H1 (cell line): Measurements from ENCODE around the gene SSX2IP. TPM values are rescaled to one million over a fixed set of nuclear protein-coding genes. Genes with fewer than 3 reads are reported as not detected.

Experiments
- CTCF ChIA-PET: fragments of 300-600 bp; sonication (Branson Sonifier 250); formaldehyde crosslinking; loops from one replicate; lab custom pipeline; 2021; ENCODE audit not compliant: partially characterized antibody; lab: Charles Lee
- POLR2A ChIA-PET: fragments of 300-600 bp; sonication (Branson Sonifier 250); formaldehyde crosslinking; loops from one replicate; lab custom pipeline; 2021; ENCODE audit warnings: inconsistent platforms; ENCODE audit not compliant: partially characterized antibody; lab: Charles Lee
- DNase-seq, 2 experiments: peaks; one replicate each; pipeline versions ENCODE4 v3.0.0 to v3.0.0-alpha.2; 2010 to 2022; ENCODE audit warnings: low spot score in 2 of 2, low read depth in 1 of 2, mixed read lengths in 1 of 2
- FAIRE-seq: peaks from 2 replicates; lab custom pipeline; 2011; peaks lifted over from hg19 to GRCh38; lab: Jason Lieb, UNC
- H2AFZ ChIP-seq: 2 replicates; pipeline ENCODE4 v1.8.1; 2012; ENCODE audit warnings: low read length, inconsistent platforms
- H2AK5ac ChIP-seq: 2 replicates; pipeline ENCODE4 v1.6.1; 2013; ENCODE audit warnings: low read depth, low read length
- H2BK120ac ChIP-seq: replicated peaks from 2 replicates; pipeline ENCODE3; 2013; ENCODE audit warnings: low read depth, low read length, inconsistent platforms
- H2BK12ac ChIP-seq: 2 replicates; pipeline ENCODE4 v1.6.1; 2013; ENCODE audit warnings: low read depth, low read length
- H2BK15ac ChIP-seq: 2 replicates; pipeline ENCODE4 v1.6.1; 2013; ENCODE audit warnings: low read length
- H2BK20ac ChIP-seq: 2 replicates; pipeline ENCODE4 v1.6.1; 2013; ENCODE audit warnings: low read length
- H2BK5ac ChIP-seq: 2 replicates; pipeline ENCODE4 v1.6.1; 2013; ENCODE audit warnings: low read depth, low read length
- H3K14ac ChIP-seq: 2 replicates; pipeline ENCODE4 v1.6.1; 2013; ENCODE audit warnings: inconsistent platforms; ENCODE audit not compliant: insufficient read length
- H3K18ac ChIP-seq: 2 replicates; pipeline ENCODE4 v1.6.1; 2013; ENCODE audit warnings: low read length; ENCODE audit errors: extremely low read depth
- H3K23ac ChIP-seq: 2 replicates; pipeline ENCODE4 v1.6.1; 2013; ENCODE audit warnings: inconsistent platforms; ENCODE audit not compliant: insufficient read length
- H3K23me2 ChIP-seq: 2 replicates; pipeline ENCODE4 v1.6.1; 2013; ENCODE audit warnings: low read depth, low read length
- H3K27ac ChIP-seq: 2 replicates; pipeline ENCODE4 v1.6.1; 2011; ENCODE audit warnings: low read depth, low read length, inconsistent platforms
- H3K27me3 ChIP-seq, 4 experiments: replicated peaks in 1 of 4; 1 replicate in 1 of 4; 2 replicates in 3 of 4; pipeline versions ENCODE4 v1.6.1 to v1.8.1; 2011 to 2013; ENCODE audit warnings: low read length in 3 of 4, mild to moderate bottlenecking in 3 of 4, inconsistent platforms in 2 of 4, mixed read lengths in 2 of 4, moderate library complexity in 1 of 4; ENCODE audit not compliant: control insufficient read depth in 3 of 4, insufficient read depth in 3 of 4; ENCODE audit errors: extremely low read depth in 1 of 4
- H3K36me3 ChIP-seq, 4 experiments: 2 replicates each; pipeline versions ENCODE4 v1.6.1 to v1.8.1; 2011 to 2013; ENCODE audit warnings: mild to moderate bottlenecking in 4 of 4, low read length in 3 of 4, moderate library complexity in 2 of 4, control low read depth in 1 of 4, inconsistent platforms in 1 of 4; ENCODE audit not compliant: insufficient read depth in 4 of 4, control insufficient read depth in 2 of 4
- H3K4ac ChIP-seq: replicated peaks from 2 replicates; pipeline ENCODE3; 2013; ENCODE audit warnings: low read length, low read depth, mixed read lengths, inconsistent platforms; ENCODE audit not compliant: insufficient read length
- H3K4me1 ChIP-seq, 4 experiments: replicated peaks in 1 of 4; 1 replicate in 1 of 4; 2 replicates in 3 of 4; pipeline versions ENCODE4 v1.6.1 to v1.8.1; 2011 to 2013; ENCODE audit warnings: low read length in 3 of 4, inconsistent platforms in 2 of 4, mixed read lengths in 1 of 4; ENCODE audit not compliant: insufficient read depth in 4 of 4, control insufficient read depth in 3 of 4
- H3K4me2 ChIP-seq, 2 experiments: 2 replicates each; pipeline versions ENCODE4 v1.6.1 to v1.8.1; 2011 to 2013; ENCODE audit warnings: low read depth in 2 of 2, low read length in 2 of 2, control low read depth in 1 of 2, inconsistent platforms in 1 of 2, mild to moderate bottlenecking in 1 of 2; ENCODE audit not compliant: insufficient read depth in 1 of 2
- H3K4me3 ChIP-seq, 4 experiments: fragments of 200-600, 300-600 bp in 1 of 4; sonication (generic), shearing (Covaris generic), sonication (Bioruptor Twin) in 1 of 4; 2 replicates each; pipeline versions ENCODE4 v1.5.1 to v1.8.1; 2011 to 2016; ENCODE audit warnings: low read length in 4 of 4, low read depth in 3 of 4, control low read depth in 2 of 4, inconsistent platforms in 2 of 4, mild to moderate bottlenecking in 2 of 4, mixed read lengths in 1 of 4, moderate library complexity in 1 of 4; ENCODE audit not compliant: insufficient read depth in 2 of 4; ENCODE audit errors: extremely low read depth in 1 of 4
- H3K56ac ChIP-seq: replicated peaks from 2 replicates; pipeline ENCODE3; 2013; ENCODE audit warnings: low read depth, mild to moderate bottlenecking, mixed read lengths, low read length, inconsistent platforms; ENCODE audit not compliant: insufficient read length
- H3K79me1 ChIP-seq: 2 replicates; pipeline ENCODE4 v1.6.1; 2013; ENCODE audit warnings: low read depth, low read length, control low read depth
- H3K79me2 ChIP-seq, 2 experiments: 2 replicates each; pipeline versions ENCODE4 v1.6.1 to v1.8.1; 2012 to 2013; ENCODE audit warnings: low read length in 2 of 2, mild to moderate bottlenecking in 2 of 2, inconsistent platforms in 1 of 2; ENCODE audit not compliant: insufficient read depth in 2 of 2, control insufficient read depth in 1 of 2
- H3K9ac ChIP-seq, 4 experiments: replicated peaks in 1 of 4; 1 replicate in 1 of 4; 2 replicates in 3 of 4; pipeline versions ENCODE4 v1.6.1 to v1.8.1; 2011 to 2013; ENCODE audit warnings: low read depth in 3 of 4, low read length in 3 of 4, control low read depth in 2 of 4, mild to moderate bottlenecking in 2 of 4, moderate library complexity in 2 of 4, inconsistent platforms in 1 of 4; ENCODE audit errors: extremely low read depth in 1 of 4
- H3K9me3 ChIP-seq, 2 experiments: 2 replicates each; pipeline versions ENCODE4 v1.6.1 to v1.8.1; 2012 to 2013; ENCODE audit warnings: mild to moderate bottlenecking in 2 of 2, moderate library complexity in 2 of 2, control low read depth in 1 of 2, inconsistent platforms in 1 of 2, low read depth in 1 of 2, low read length in 1 of 2, mixed read lengths in 1 of 2; ENCODE audit not compliant: insufficient read depth in 2 of 2
- H4K20me1 ChIP-seq, 2 experiments: replicated peaks in 1 of 2; 2 replicates each; pipeline versions ENCODE3 to v1.8.1; 2011 to 2013; ENCODE audit warnings: inconsistent platforms in 2 of 2, low read length in 2 of 2, mild to moderate bottlenecking in 1 of 2; ENCODE audit not compliant: insufficient read depth in 2 of 2, control insufficient read depth in 1 of 2
- H4K5ac ChIP-seq: 2 replicates; pipeline ENCODE4 v1.6.1; 2013; ENCODE audit warnings: low read length, low read depth, mixed read lengths, inconsistent platforms; ENCODE audit not compliant: insufficient read length
- H4K8ac ChIP-seq: 2 replicates; pipeline ENCODE4 v1.8.0; 2013; ENCODE audit warnings: mild to moderate bottlenecking, moderate library complexity, low read length, inconsistent platforms; ENCODE audit not compliant: insufficient read depth; ENCODE audit errors: extremely low read depth
- H4K91ac ChIP-seq: replicated peaks from 2 replicates; pipeline ENCODE3; 2013; ENCODE audit warnings: low read length, mixed read lengths, inconsistent platforms; ENCODE audit not compliant: insufficient read length
- ATF3 ChIP-seq: IDR thresholded peaks from 2 replicates; pipeline ENCODE4 v1.6.1; 2011; ENCODE audit warnings: low read depth, mild to moderate bottlenecking, low read length; ENCODE audit not compliant: insufficient read depth
- EGR1 ChIP-seq: IDR thresholded peaks from 2 replicates; pipeline ENCODE4 v1.6.1; 2011; ENCODE audit warnings: low read depth, low read length, borderline replicate concordance
- EP300 ChIP-seq, 2 experiments: IDR thresholded peaks; 1 replicate in 1 of 2; 2 replicates in 1 of 2; pipeline ENCODE4 v1.6.1; 2011 to 2012; ENCODE audit warnings: low read depth in 2 of 2, low read length in 2 of 2, mild to moderate bottlenecking in 2 of 2, borderline replicate concordance in 1 of 2, inconsistent platforms in 1 of 2, moderate library complexity in 1 of 2
- POLR2AphosphoS5 ChIP-seq: IDR thresholded peaks from 2 replicates; pipeline ENCODE4 v1.6.1; 2011; ENCODE audit warnings: low read depth, low read length
- SRF ChIP-seq: IDR thresholded peaks from 2 replicates; pipeline ENCODE4 v1.6.1; 2011; ENCODE audit warnings: mild to moderate bottlenecking, low read depth, low read length, moderate library complexity
- USF2 ChIP-seq: IDR thresholded peaks from 2 replicates; pipeline ENCODE4 v1.6.1; 2011; ENCODE audit warnings: low read length, improper control_type of control experiment
- WGBS, 2 experiments: shearing (Covaris generic) in 1 of 2; methylation state at CpG; one replicate each; pipeline versions ENCODE4 v1.1.6 to v1.1.7; 2013 to 2015; ENCODE audit warnings: low lambda C conversion rate in 2 of 2, mixed read lengths in 2 of 2, inconsistent platforms in 1 of 2, low coverage in 1 of 2, missing lambda C conversion rate in 1 of 2; ENCODE audit not compliant: insufficient replicate concordance in 2 of 2, insufficient coverage in 1 of 2, insufficient read length in 1 of 2; ENCODE audit errors: extremely low coverage in 1 of 2, missing lambda C conversion rate in 1 of 2; 5-methylcytosine and 5-hydroxymethylcytosine counted together
- polyA plus RNA-seq, 7 experiments: library from polyadenylated mRNA; depleted of rRNA in 3 of 7; stranded (reverse) in 5 of 7; unstranded in 2 of 7; fragments of >200 nt in 5 of 7; fragments of 200-250 nt in 2 of 7; gene quantifications; 1 replicate in 5 of 7; 2 replicates in 1 of 7; 4 replicates in 1 of 7; pipeline versions ENCODE4 v1.2.1 to v1.2.3, GENCODE V29; 2011 to 2013; ENCODE audit warnings: missing spikeins in 2 of 7, mixed read lengths in 2 of 7
- total RNA-seq: library from RNA; stranded (reverse); fragmentation: NEBNext Ultra II Directional; extraction: Animal tissue kit (Norgen Biotek cat#: 25700); gene quantifications from 2 replicates; pipeline ENCODE4 v1.2.1, GENCODE V29; 2021

The SSX2IP gene
- total and polyA plus RNA-seq, 2 of the 8 experiments (the other 6 are each of a cell fraction or from before 2014, with no cell fraction given) = 4.0 to 31.3 TPM

- no peak overlapping the region for H3K23ac ChIP-seq
- H3K79me1 ChIP-seq = no peaks in the 10 kb centered on the region
- H2BK12ac ChIP-seq = no peak overlapping the region
- H2BK15ac ChIP-seq = no peak overlapping the region
- H3K4me3 ChIP-seq = no peak overlapping the region
- H2BK120ac ChIP-seq = no peak overlapping the region
- no peak overlapping the region for H4K8ac ChIP-seq
- H2AK5ac ChIP-seq = no peak overlapping the region
- no peaks in the 10 kb centered on the region for H3K9me3 ChIP-seq
- no peak overlapping the region for H3K27ac ChIP-seq
- H4K5ac ChIP-seq = no peak overlapping the region
- no peak overlapping the region for H3K4ac ChIP-seq
- H3K4me1 ChIP-seq = peaks cover 0 to 5% (median 0%) of the 10 kb centered on the region in 4 experiments; a peak in 2 of 7 replicates
- H2AFZ ChIP-seq = no peak overlapping the region
- H3K4me2 ChIP-seq = no peak overlapping the region
- H2BK20ac ChIP-seq = no peak overlapping the region
- H3K79me2 ChIP-seq = no peaks in the 10 kb centered on the region
- H3K27me3 ChIP-seq = no peaks in the 10 kb centered on the region
- POLR2A ChIA-PET = no interaction called here
- H3K14ac ChIP-seq = no peak overlapping the region
- DNase-seq (no peak), FAIRE-seq (no peak)
- CTCF ChIA-PET = interaction anchor here (1.6 to 8.3 kb wide), 5 partner anchors 7 to 77 kb away, joined by 3 to 58 read pairs (median 13); no protein-coding TSS in a partner anchor
- no peak overlapping the region for H3K9ac ChIP-seq
- H4K91ac ChIP-seq = no peak overlapping the region
- no peak overlapping the region for H3K18ac ChIP-seq
- WGBS, 2 experiments = 98% methylated on average over 2 of the region's 2 CpGs; no CpG with 5 or more reads in 1 of the 2 experiments
- H4K20me1 ChIP-seq = no peaks in the 10 kb centered on the region
- no peak overlapping the region for H3K56ac ChIP-seq
- H3K23me2 ChIP-seq = no peaks in the 10 kb centered on the region
- H2BK5ac ChIP-seq = no peak overlapping the region
- no peaks in the 10 kb centered on the region for H3K36me3 ChIP-seq
- no peak for TF ChIP-seq USF2
- TF ChIP-seq ATF3 = no peak
- no peak for TF ChIP-seq EP300 (IDR thresholded peaks at IDR 0.05; ENCODE audit: borderline replicate concordance in 1 of 2, low read depth in 2 of 2, low read length in 2 of 2)
- no peak for TF ChIP-seq POLR2AphosphoS5
- TF ChIP-seq SRF = no peak
- TF ChIP-seq EGR1 = no peak
These were observed 30.9 kb upstream of the SSX2IP start for GRCh38 chr1:84721152-84721551.
